ENCODE measurements around the gene NNMT.

DNA sequence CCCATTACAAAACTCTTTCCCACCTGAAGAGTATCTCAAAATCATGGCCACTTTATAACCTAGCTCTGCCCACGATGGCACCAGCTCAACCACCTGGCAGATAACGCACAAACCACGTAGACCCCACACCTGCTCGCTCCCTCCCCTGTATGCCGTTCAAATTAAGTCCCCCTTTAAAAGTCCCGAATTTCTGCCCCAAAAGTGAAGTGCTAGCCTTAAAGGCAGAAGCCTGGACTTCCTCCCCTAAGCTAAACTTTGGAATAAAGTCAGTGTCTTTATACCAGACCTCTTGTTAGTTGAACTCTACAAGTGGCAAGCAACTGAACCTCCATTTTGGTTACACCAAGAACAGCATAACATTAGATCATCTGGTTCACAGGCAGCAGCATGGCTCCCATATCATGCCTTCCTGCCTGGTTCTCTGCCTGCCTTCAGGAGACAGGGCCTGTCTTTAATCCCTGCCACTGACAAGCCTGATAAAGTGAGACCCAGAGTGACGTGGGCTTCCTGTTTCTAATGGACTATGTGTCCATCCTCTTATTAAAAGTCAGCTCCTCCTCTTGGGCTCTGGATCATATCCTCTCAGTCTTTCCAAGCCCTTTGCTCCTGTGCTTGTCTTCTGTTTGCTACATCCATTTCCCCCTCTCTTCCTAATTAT lies 32.6 kb upstream of the NNMT start:
- no peak for TF ChIP-seq NFYB (IDR thresholded peaks at IDR 0.05; ENCODE audit: extremely low read depth, insufficient read length)
- TF ChIP-seq ZNF140 (CRISPR knock-in tag; IDR thresholded peaks at IDR 0.05) = no peak
- TF ChIP-seq SPI1 (IDR thresholded peaks at IDR 0.05; ENCODE audit: borderline replicate concordance, low read depth, low read length) = peak; percentile 20; the same call in 1 of the 2 replicates
- TF ChIP-seq NONO (IDR thresholded peaks at IDR 0.05; ENCODE audit: low read depth in 2 of 2, low read length in 1 of 2) = no peak
- no peak for TF ChIP-seq ZNF197 (CRISPR knock-in tag; IDR thresholded peaks at IDR 0.05; ENCODE audit: low read depth)
- TF ChIP-seq, protein P1, sequence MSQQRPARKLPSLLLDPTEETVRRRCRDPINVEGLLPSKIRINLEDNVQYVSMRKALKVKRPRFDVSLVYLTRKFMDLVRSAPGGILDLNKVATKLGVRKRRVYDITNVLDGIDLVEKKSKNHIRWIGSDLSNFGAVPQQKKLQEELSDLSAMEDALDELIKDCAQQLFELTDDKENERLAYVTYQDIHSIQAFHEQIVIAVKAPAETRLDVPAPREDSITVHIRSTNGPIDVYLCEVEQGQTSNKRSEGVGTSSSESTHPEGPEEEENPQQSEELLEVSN (IDR thresholded peaks at IDR 0.05; ENCODE audit: borderline replicate concordance in 1 of 2, extremely low read depth in 1 of 2, insufficient read depth in 1 of 2, insufficient read length in 1 of 2, low read depth in 1 of 2, low read length in 1 of 2, poor library complexity in 1 of 2, severe bottlenecking in 1 of 2) = no peak
- TF ChIP-seq CTCF (IDR thresholded peaks at IDR 0.05 in 2 of 3, conservative IDR thresholded peaks at IDR 0.05 in 1 of 3; ENCODE audit: insufficient read depth in 2 of 3, low read depth in 1 of 3, low read length in 3 of 3) = no peak
- no peak for TF ChIP-seq NFIC (IDR thresholded peaks at IDR 0.05)
- TF ChIP-seq RFX1 (IDR thresholded peaks at IDR 0.05) = no peak

Data from K562 (cell line).